ENCODE measurements around the gene NPHS1. TPM values are rescaled to one million over a fixed set of nuclear protein-coding genes. Genes with fewer than 3 reads are reported as not detected.

NPHS1 gene
- total RNA-seq, 1 donor from 2014 or later: 0.62 TPM

DNA sequence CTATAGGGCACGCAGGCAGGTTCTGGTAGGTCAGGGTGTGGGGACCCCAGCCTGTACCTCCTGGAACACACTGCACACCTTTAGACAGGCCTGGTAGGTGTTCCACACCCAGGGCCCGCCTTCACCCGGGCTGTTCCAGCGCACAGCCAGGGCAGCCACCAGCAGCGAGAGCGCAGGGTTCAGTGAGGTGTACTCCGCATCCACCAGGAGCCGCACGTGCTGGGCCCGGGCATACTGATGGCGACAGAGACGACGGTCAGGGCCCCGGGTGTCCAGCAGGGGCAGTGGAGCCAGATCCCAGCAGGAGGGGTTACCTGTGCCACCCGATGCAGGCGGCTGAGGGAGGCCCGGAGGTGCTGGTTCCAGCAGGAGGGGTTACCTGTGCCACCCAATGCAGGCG lies 45.7 kb downstream of the NPHS1 start:
- Histone ChIP-seq H2AFZ (replicated peaks) (no peak overlapping the region), H3K4me1 (no peaks in the 10 kb centered on the region), H3K27me3 (no peaks in the 10 kb centered on the region), H3K27ac (no peak overlapping the region), H3K4me2 (no peak overlapping the region), H3K36me3 (no peaks in the 10 kb centered on the region), H3K9me3 (ENCODE audit: low read depth) (no peaks in the 10 kb centered on the region), H3K9ac (no peak overlapping the region), H3F3A (ENCODE audit: low read depth) (no peaks in the 10 kb centered on the region), H4K20me1 (ENCODE audit: low read depth) (no peaks in the 10 kb centered on the region), H3K79me2 (ENCODE audit: low read depth) (no peaks in the 10 kb centered on the region), H3K4me3 (no peak overlapping the region)
- TF ChIP-seq EZH2phosphoT487 (IDR thresholded peaks at IDR 0.05) (no peak), CTCF (IDR thresholded peaks at IDR 0.05) (no peak), EZH2 (IDR thresholded peaks at IDR 0.05) (no peak)
- H3K9me3 Mint-ChIP-seq: no peaks in the 10 kb centered on the region
- H3K27me3 Mint-ChIP-seq (ENCODE audit: insufficient read depth, low read depth): peaks cover 16% of the 10 kb centered on the region
- no peak overlapping the region for H3K27ac Mint-ChIP-seq
- no peak overlapping the region for H3K4me3 Mint-ChIP-seq
- no peaks in the 10 kb centered on the region for H3K36me3 Mint-ChIP-seq
- no peaks in the 10 kb centered on the region for H3K4me1 Mint-ChIP-seq
- no peak for DNase-seq (ENCODE audit: low spot score)

- H3K4me2 ChIP-seq: no peak overlapping the region
- no peak overlapping the region for H3K4me3 ChIP-seq
- no peak overlapping the region for H3K9ac ChIP-seq
- no peak overlapping the region for H3K27ac ChIP-seq
- H2AFZ ChIP-seq (replicated peaks): no peak overlapping the region
- no peaks in the 10 kb centered on the region for H3K36me3 ChIP-seq
- H3K27me3 ChIP-seq: no peaks in the 10 kb centered on the region
- no peaks in the 10 kb centered on the region for H3K9me3 ChIP-seq (ENCODE audit: low read depth)
- no peaks in the 10 kb centered on the region for H3K4me1 Mint-ChIP-seq
- H3K27ac Mint-ChIP-seq: no peak overlapping the region
- H3K36me3 Mint-ChIP-seq: no peaks in the 10 kb centered on the region
- no peaks in the 10 kb centered on the region for H3F3A ChIP-seq (ENCODE audit: low read depth)
- H4K20me1 ChIP-seq (ENCODE audit: low read depth): no peaks in the 10 kb centered on the region
- no peak for DNase-seq (ENCODE audit: low spot score)
- H3K4me1 ChIP-seq: no peaks in the 10 kb centered on the region
- no peaks in the 10 kb centered on the region for H3K79me2 ChIP-seq (ENCODE audit: low read depth)
- peak overlapping the region; percentile 57 for H3K4me3 Mint-ChIP-seq
- no peaks in the 10 kb centered on the region for H3K9me3 Mint-ChIP-seq
- TF ChIP-seq CTCF (IDR thresholded peaks at IDR 0.05): no peak
- peaks cover 16% of the 10 kb centered on the region for H3K27me3 Mint-ChIP-seq (ENCODE audit: insufficient read depth, low read depth)
These were observed 46.7 kb downstream of the NPHS1 start for GRCh38 chr19:35805526-35806102.

DNA sequence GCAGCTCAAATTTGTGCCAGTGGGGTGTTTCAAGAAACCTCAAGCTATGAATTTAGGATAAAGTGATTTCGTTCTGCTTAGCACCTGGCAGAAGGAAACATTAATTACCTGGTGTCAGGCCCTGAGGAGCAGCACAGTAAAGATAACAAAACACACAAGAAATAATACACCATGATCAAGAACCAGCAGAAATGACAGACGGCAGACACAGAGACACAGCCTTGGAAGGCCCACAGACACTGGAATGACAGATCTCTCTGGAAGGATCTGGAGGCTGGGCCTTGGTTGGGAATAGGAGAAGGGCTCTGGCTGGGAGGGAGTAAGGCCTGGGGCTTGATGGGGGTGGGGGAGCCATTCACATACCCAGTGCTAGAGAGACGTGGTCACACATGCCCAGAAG lies 50.5 kb downstream of the NPHS1 start:
- H3K4me1 Mint-ChIP-seq: peaks cover 4% of the 10 kb centered on the region
- no peak overlapping the region for H3K9ac ChIP-seq
- TF ChIP-seq CTCF (IDR thresholded peaks at IDR 0.05): no peak
- TF ChIP-seq EZH2phosphoT487 (IDR thresholded peaks at IDR 0.05): no peak
- TF ChIP-seq EZH2 (IDR thresholded peaks at IDR 0.05): no peak
- no peak overlapping the region for H3K4me2 ChIP-seq
- H3K9me3 ChIP-seq (ENCODE audit: low read depth): no peaks in the 10 kb centered on the region
- no peak overlapping the region for H3K4me3 Mint-ChIP-seq
- no peaks in the 10 kb centered on the region for H3K36me3 ChIP-seq
- peaks cover 3% of the 10 kb centered on the region for H3K4me1 ChIP-seq
- H3K4me3 ChIP-seq: no peak overlapping the region
- no peak overlapping the region for H2AFZ ChIP-seq (replicated peaks)
- H3K27me3 ChIP-seq: peaks cover 22% of the 10 kb centered on the region
- no peaks in the 10 kb centered on the region for H3F3A ChIP-seq (ENCODE audit: low read depth)
- no peaks in the 10 kb centered on the region for H4K20me1 ChIP-seq (ENCODE audit: low read depth)
- H3K27ac ChIP-seq: no peak overlapping the region
- H3K79me2 ChIP-seq (ENCODE audit: low read depth): no peaks in the 10 kb centered on the region
- H3K27ac Mint-ChIP-seq: no peak overlapping the region
- peaks cover 36% of the 10 kb centered on the region for H3K27me3 Mint-ChIP-seq (ENCODE audit: insufficient read depth, low read depth)
- no peaks in the 10 kb centered on the region for H3K36me3 Mint-ChIP-seq
- no peaks in the 10 kb centered on the region for H3K9me3 Mint-ChIP-seq
- DNase-seq (ENCODE audit: low spot score): no peak
